ENCODE results near the gene TCF7L1. TPM values are rescaled to one million over a fixed set of nuclear protein-coding genes. Genes with fewer than 3 reads are reported as not detected.

TCF7L1 gene
- total RNA-seq, 4 donors from 2014 or later = 2.7 to 10.3 (median 8.2) TPM

DNA sequence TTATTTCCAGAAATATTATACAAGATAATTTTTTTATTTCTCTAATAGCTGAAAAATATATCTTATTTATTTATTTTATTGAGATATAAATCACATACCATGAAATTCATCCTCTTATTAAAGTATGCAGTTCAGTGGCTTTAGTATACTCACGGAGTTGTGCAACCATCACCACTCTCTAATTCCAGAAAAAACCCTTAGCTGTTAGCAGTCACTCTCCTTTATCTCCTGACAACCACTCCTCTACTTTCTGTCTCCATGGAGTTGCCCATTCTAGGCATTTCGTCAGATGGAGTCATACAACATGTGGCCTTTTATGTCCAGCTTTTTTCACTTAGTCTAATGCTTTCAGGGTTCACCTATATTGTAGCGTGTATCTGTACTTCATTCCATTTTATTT, 66.5 kb downstream of the TCF7L1 start:
- TF ChIP-seq, protein P1, sequence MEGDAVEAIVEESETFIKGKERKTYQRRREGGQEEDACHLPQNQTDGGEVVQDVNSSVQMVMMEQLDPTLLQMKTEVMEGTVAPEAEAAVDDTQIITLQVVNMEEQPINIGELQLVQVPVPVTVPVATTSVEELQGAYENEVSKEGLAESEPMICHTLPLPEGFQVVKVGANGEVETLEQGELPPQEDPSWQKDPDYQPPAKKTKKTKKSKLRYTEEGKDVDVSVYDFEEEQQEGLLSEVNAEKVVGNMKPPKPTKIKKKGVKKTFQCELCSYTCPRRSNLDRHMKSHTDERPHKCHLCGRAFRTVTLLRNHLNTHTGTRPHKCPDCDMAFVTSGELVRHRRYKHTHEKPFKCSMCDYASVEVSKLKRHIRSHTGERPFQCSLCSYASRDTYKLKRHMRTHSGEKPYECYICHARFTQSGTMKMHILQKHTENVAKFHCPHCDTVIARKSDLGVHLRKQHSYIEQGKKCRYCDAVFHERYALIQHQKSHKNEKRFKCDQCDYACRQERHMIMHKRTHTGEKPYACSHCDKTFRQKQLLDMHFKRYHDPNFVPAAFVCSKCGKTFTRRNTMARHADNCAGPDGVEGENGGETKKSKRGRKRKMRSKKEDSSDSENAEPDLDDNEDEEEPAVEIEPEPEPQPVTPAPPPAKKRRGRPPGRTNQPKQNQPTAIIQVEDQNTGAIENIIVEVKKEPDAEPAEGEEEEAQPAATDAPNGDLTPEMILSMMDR (IDR thresholded peaks at IDR 0.05; ENCODE audit: low read depth) = no peak

DNA sequence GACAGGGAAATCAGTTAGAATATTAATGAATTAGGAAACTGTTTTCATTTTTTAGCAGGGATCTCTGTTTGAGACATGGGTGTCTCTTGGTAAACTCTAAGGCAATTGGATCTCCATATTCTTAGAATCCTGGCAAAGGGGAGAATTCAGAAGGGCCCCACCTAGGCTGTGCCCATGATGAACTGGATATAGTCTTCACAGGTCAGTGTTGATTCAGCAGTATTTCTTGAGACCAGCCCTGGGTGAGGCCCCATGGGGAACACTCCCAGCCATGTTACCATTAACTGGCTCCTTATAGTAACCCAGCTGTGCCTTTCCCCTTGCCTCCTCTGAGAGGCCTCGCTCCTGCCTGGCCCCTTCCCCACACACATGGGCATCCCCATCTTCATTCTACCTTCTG, 76.7 kb downstream of the TCF7L1 start:
- TF ChIP-seq, protein P1 (IDR thresholded peaks at IDR 0.05; ENCODE audit: low read depth) = no peak

DNA sequence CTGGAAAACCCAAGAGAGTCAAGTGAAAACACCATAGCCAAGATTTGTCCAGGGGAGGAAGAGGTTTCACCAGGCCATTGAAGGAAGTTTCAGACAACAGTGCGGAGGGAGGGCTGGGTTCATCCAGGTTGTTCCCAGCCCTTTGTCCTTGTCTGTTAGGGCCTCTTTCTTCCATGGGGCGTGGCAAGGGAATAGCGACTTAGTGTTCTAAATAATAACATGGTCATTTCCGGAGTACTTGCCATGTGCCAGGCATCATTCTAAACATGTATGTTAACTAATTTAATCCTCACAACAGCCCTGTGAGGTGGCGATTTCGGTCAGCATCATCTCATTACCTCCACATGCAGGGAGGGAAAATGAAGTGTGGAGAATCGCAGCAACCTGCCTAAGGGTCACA, 77.3 kb downstream of the TCF7L1 start:
- TF ChIP-seq, protein P1 (IDR thresholded peaks at IDR 0.05; ENCODE audit: low read depth) = no peak

DNA sequence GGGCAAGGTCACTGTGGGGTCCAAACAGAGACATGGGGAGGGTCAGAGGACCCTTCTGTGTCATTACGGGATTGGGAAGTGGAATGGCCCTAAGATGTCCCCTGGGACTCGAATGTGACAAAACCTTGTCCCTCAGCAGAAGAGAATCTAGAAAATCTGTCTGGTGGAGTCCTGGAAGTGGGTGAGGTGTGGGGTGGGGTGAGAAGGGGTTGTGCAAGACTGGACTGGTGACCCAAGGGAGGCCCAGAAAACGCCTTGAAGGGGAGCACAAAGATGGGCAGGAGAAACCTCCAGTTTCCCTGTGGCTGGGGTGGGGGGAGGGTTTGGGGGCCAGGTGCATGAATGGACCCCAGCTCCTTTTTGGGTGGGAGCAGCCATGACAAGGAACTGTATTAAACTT, 79.6 kb downstream of the TCF7L1 start:
- TF ChIP-seq, protein P1 (IDR thresholded peaks at IDR 0.05; ENCODE audit: low read depth) = no peak

DNA sequence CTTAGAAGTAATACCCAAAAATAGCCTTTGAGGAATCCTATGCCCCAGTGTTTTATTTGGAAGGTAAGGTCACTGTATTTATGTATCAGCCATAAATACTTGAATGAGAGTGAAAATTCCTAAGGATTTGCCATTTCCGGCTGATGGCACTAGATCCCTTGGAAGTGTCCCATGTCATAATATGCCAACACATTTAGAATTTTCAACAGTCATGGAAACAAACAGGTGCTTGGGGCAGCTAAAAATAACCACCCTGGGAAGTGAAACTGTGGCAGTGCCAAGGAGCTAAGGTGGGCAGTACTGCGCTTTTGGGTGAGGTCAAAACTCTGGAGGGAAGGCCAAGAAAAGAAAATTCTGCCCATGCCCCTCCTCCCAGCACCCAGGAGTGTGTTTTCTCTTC, 80.2 kb downstream of the TCF7L1 start:
- TF ChIP-seq, protein P1 (IDR thresholded peaks at IDR 0.05; ENCODE audit: low read depth) = no peak

DNA sequence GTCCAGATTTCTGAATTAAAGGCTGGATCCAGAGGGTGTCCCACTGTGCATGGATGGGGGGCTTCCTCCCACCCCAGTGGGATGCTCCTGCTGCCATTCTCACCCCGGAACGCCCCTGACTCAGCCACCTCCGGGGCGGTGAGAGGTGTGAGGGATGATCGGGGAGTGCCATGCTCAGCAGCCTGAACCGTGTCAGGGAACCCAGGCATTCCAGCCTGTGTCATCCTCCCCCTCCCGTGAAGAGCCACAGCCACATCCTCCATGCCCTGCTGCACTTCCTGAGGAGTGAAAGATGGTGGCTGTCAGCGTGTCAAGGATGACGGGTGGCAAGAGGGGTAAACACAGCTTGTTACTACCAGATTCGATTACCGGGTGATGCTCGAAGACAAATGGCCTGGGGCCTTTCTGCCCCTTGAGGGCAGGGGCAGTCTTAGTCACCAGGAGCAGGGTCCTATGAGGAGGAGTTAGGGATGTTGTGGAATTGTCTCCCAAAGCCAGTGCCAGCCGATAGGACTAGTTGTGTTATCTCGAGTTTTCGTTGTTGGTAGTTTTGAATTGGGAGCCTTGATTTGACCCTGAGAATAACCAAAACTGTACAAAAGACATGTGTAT, 80.8 kb downstream of the TCF7L1 start:
- TF ChIP-seq, protein P1 (IDR thresholded peaks at IDR 0.05; ENCODE audit: low read depth) = no peak

DNA sequence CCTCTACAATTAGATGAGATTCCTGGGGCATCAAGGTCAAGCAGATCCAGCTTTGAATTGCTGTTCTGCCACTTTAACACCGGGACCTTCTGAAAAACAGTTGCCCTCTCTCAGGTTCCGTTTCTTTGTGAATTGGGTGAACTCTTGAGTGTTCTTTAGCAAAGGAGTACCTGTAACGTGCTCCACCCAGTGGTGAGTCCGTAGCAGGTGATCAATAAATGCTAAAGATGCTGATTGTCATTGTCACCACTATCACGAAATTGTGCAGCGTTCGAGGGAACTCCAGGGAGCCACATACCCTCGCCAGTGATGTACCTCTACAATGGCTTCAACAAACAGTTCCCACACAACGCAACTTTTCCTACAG, 81.9 kb downstream of the TCF7L1 start:
- TF ChIP-seq, protein P1 (IDR thresholded peaks at IDR 0.05; ENCODE audit: low read depth) = no peak

All from subcutaneous adipose tissue (tissue), 4 donors.